HG03521 (cell line): Measurements from ENCODE around the gene ZNF358.

Experiments
- ATAC-seq: cut with Tn5 transposase; IDR thresholded peaks from one replicate; pipeline ENCODE4 v1.9.1; 2021; ENCODE audit warnings: mild to moderate bottlenecking, moderate library complexity; ENCODE audit not compliant: unreplicated experiment

Gene ZNF358

GRCh38 chr19:7515645-7516151, at the start of gene ZNF358:
TSS of gene ZNF358 (plus strand) at chr19:7516103. CDS start at chr19:7519243, 3,140 bp downstream.
- no peak for ATAC-seq

- ATAC-seq: no peak
Observed at GRCh38 chr19:7467009-7467989, 48.6 kb upstream of the ZNF358 start.

- ATAC-seq: no peak
Observed at GRCh38 chr19:7468840-7469239, 47.1 kb upstream of the ZNF358 start.

- ATAC-seq: no peak
Observed at GRCh38 chr19:7469669-7470285, 46.1 kb upstream of the ZNF358 start.

- no peak for ATAC-seq
Observed at GRCh38 chr19:7470540-7471305, 45.2 kb upstream of the ZNF358 start.

GRCh38 chr19:7471696-7472615, 43.9 kb upstream of the ZNF358 start:
- no peak for ATAC-seq

GRCh38 chr19:7475665-7476064, 40.2 kb upstream of the ZNF358 start:
- no peak for ATAC-seq

- no peak for ATAC-seq
Observed at GRCh38 chr19:7476241-7476640, 39.7 kb upstream of the ZNF358 start.

GRCh38 chr19:7476777-7477494, 39.0 kb upstream of the ZNF358 start:
- ATAC-seq: no peak

- no peak for ATAC-seq
Observed at GRCh38 chr19:7477758-7478157, 38.1 kb upstream of the ZNF358 start.

- no peak for ATAC-seq
Observed at GRCh38 chr19:7478173-7478842, 37.6 kb upstream of the ZNF358 start.

- ATAC-seq: no peak
Observed at GRCh38 chr19:7478843-7479227, 37.1 kb upstream of the ZNF358 start.

GRCh38 chr19:7480222-7480969, 35.5 kb upstream of the ZNF358 start:
- no peak for ATAC-seq

- no peak for ATAC-seq
Observed at GRCh38 chr19:7480970-7481255, 35.0 kb upstream of the ZNF358 start.

- no peak for ATAC-seq
Observed at GRCh38 chr19:7482584-7483439, 33.1 kb upstream of the ZNF358 start.

GRCh38 chr19:7483720-7484201, 32.1 kb upstream of the ZNF358 start:
- no peak for ATAC-seq

- no peak for ATAC-seq
Observed at GRCh38 chr19:7486923-7487322, 29.0 kb upstream of the ZNF358 start.
